ENCODE results near the gene RPL27A. TPM values are rescaled to one million over a fixed set of nuclear protein-coding genes. Genes with fewer than 3 reads are reported as not detected.

Gene RPL27A
- total RNA-seq, 2 experiments from 2014 or later: 1,027 to 1,094 TPM

- CTCF ChIA-PET: no interaction called here
- Mint-ChIP-seq H3K9me3 (no peaks in the 10 kb centered on the region), H3K36me3 (no peaks in the 10 kb centered on the region), H3K27ac (no peak overlapping the region), H3K4me1 (ENCODE audit: low read depth) (peaks cover 5% of the 10 kb centered on the region), H3K27me3 (no peaks in the 10 kb centered on the region), H3K4me3 (no peak overlapping the region)
- intact Hi-C loops (cut with micrococcal nuclease): no loop called here
- no peak for DNase-seq
- POLR2A ChIA-PET: no interaction called here
Observed at GRCh38 chr11:8719211-8719649, 36.6 kb downstream of the RPL27A start.

- ChIA-PET CTCF (no interaction called here), POLR2A (no interaction called here)
- Mint-ChIP-seq H3K4me3 (no peak overlapping the region), H3K27me3 (no peaks in the 10 kb centered on the region), H3K27ac (no peak overlapping the region), H3K36me3 (no peaks in the 10 kb centered on the region), H3K9me3 (no peaks in the 10 kb centered on the region), H3K4me1 (ENCODE audit: low read depth) (peaks cover 5% of the 10 kb centered on the region)
- intact Hi-C loops (cut with micrococcal nuclease): no loop called here
- no peak for DNase-seq
Observed at GRCh38 chr11:8719721-8720120, 37.1 kb downstream of the RPL27A start.

GRCh38 chr11:8720352-8720751 lies 37.8 kb downstream of the RPL27A start:
- peaks cover 5% of the 10 kb centered on the region for H3K4me1 Mint-ChIP-seq (ENCODE audit: low read depth)
- no peak overlapping the region for H3K27ac Mint-ChIP-seq
- H3K9me3 Mint-ChIP-seq: no peaks in the 10 kb centered on the region
- CTCF ChIA-PET: no interaction called here
- POLR2A ChIA-PET: no interaction called here
- H3K4me3 Mint-ChIP-seq: no peak overlapping the region
- no peaks in the 10 kb centered on the region for H3K27me3 Mint-ChIP-seq
- DNase-seq: no peak
- intact Hi-C loops (cut with micrococcal nuclease): no loop called here
- H3K36me3 Mint-ChIP-seq: no peaks in the 10 kb centered on the region

- Mint-ChIP-seq H3K9me3 (no peaks in the 10 kb centered on the region), H3K4me1 (ENCODE audit: low read depth) (peaks cover 5% of the 10 kb centered on the region), H3K27ac (no peak overlapping the region), H3K27me3 (no peaks in the 10 kb centered on the region), H3K36me3 (no peaks in the 10 kb centered on the region), H3K4me3 (no peak overlapping the region)
- no peak for DNase-seq
- ChIA-PET CTCF (no interaction called here), POLR2A (no interaction called here)
- intact Hi-C loops (cut with micrococcal nuclease): no loop called here
Observed at GRCh38 chr11:8720868-8721608, 38.4 kb downstream of the RPL27A start.

- H3K9me3 Mint-ChIP-seq: no peaks in the 10 kb centered on the region
- H3K27ac Mint-ChIP-seq: no peak overlapping the region
- DNase-seq: no peak
- H3K4me3 Mint-ChIP-seq: no peak overlapping the region
- no peaks in the 10 kb centered on the region for H3K27me3 Mint-ChIP-seq
- intact Hi-C loops (cut with micrococcal nuclease): no loop called here
- POLR2A ChIA-PET: no interaction called here
- no peaks in the 10 kb centered on the region for H3K36me3 Mint-ChIP-seq
- CTCF ChIA-PET: interaction anchor here (0.8 kb wide), 1 partner anchor 92 kb away, joined by 3 read pairs; no protein-coding TSS in a partner anchor
- peaks cover 5% of the 10 kb centered on the region for H3K4me1 Mint-ChIP-seq (ENCODE audit: low read depth)
Observed at GRCh38 chr11:8721609-8722500, 39.3 kb downstream of the RPL27A start.

- Mint-ChIP-seq H3K27ac (no peak overlapping the region), H3K36me3 (no peaks in the 10 kb centered on the region), H3K4me3 (no peak overlapping the region), H3K9me3 (no peaks in the 10 kb centered on the region), H3K27me3 (no peaks in the 10 kb centered on the region), H3K4me1 (ENCODE audit: low read depth) (no peaks in the 10 kb centered on the region)
- ChIA-PET POLR2A (no interaction called here), CTCF (no interaction called here)
- intact Hi-C loops (cut with micrococcal nuclease): no loop called here
- no peak for DNase-seq
Observed at GRCh38 chr11:8722809-8723208, 40.2 kb downstream of the RPL27A start.

- no peaks in the 10 kb centered on the region for H3K36me3 Mint-ChIP-seq
- ChIA-PET CTCF (no interaction called here), POLR2A (no interaction called here)
- intact Hi-C loops (cut with micrococcal nuclease): no loop called here
- H3K4me1 Mint-ChIP-seq (ENCODE audit: low read depth): no peaks in the 10 kb centered on the region
- H3K9me3 Mint-ChIP-seq: no peaks in the 10 kb centered on the region
- H3K27me3 Mint-ChIP-seq: no peaks in the 10 kb centered on the region
- H3K4me3 Mint-ChIP-seq: no peak overlapping the region
- no peak for DNase-seq
- no peak overlapping the region for H3K27ac Mint-ChIP-seq
Observed at GRCh38 chr11:8723711-8724110, 41.1 kb downstream of the RPL27A start.

- Mint-ChIP-seq H3K4me1 (ENCODE audit: low read depth) (no peaks in the 10 kb centered on the region), H3K27me3 (no peaks in the 10 kb centered on the region), H3K36me3 (no peaks in the 10 kb centered on the region), H3K9me3 (no peaks in the 10 kb centered on the region), H3K27ac (no peak overlapping the region), H3K4me3 (no peak overlapping the region)
- ChIA-PET POLR2A (no interaction called here), CTCF (no interaction called here)
- DNase-seq: no peak
- intact Hi-C loops (cut with micrococcal nuclease): no loop called here
Observed at GRCh38 chr11:8724682-8725081, 42.1 kb downstream of the RPL27A start.

- H3K4me3 Mint-ChIP-seq: no peak overlapping the region
- H3K36me3 Mint-ChIP-seq: no peaks in the 10 kb centered on the region
- intact Hi-C loops (cut with micrococcal nuclease): no loop called here
- no peaks in the 10 kb centered on the region for H3K9me3 Mint-ChIP-seq
- DNase-seq: no peak
- H3K27me3 Mint-ChIP-seq: no peaks in the 10 kb centered on the region
- H3K27ac Mint-ChIP-seq: no peak overlapping the region
- ChIA-PET POLR2A (interaction anchor here (0.5 kb wide), 1 partner anchor 464 kb away, joined by 4 read pairs; no protein-coding TSS in a partner anchor), CTCF (no interaction called here)
- H3K4me1 Mint-ChIP-seq (ENCODE audit: low read depth): no peaks in the 10 kb centered on the region
Observed at GRCh38 chr11:8726395-8726794, 43.8 kb downstream of the RPL27A start.

- Mint-ChIP-seq H3K27me3 (no peaks in the 10 kb centered on the region), H3K4me3 (no peak overlapping the region), H3K4me1 (ENCODE audit: low read depth) (no peaks in the 10 kb centered on the region), H3K9me3 (no peaks in the 10 kb centered on the region), H3K36me3 (no peaks in the 10 kb centered on the region), H3K27ac (no peak overlapping the region)
- ChIA-PET POLR2A (no interaction called here), CTCF (no interaction called here)
- DNase-seq: no peak
- intact Hi-C loops (cut with micrococcal nuclease): no loop called here
Observed at GRCh38 chr11:8728563-8728962, 46.0 kb downstream of the RPL27A start.

- H3K4me3 Mint-ChIP-seq: no peak overlapping the region
- H3K9me3 Mint-ChIP-seq: no peaks in the 10 kb centered on the region
- no peaks in the 10 kb centered on the region for H3K36me3 Mint-ChIP-seq
- no peak for DNase-seq
- H3K27me3 Mint-ChIP-seq: no peaks in the 10 kb centered on the region
- no peaks in the 10 kb centered on the region for H3K4me1 Mint-ChIP-seq (ENCODE audit: low read depth)
- CTCF ChIA-PET: no interaction called here
- no peak overlapping the region for H3K27ac Mint-ChIP-seq
- intact Hi-C loops (cut with micrococcal nuclease): no loop called here
- POLR2A ChIA-PET: no interaction called here
Observed at GRCh38 chr11:8729067-8729466, 46.5 kb downstream of the RPL27A start.

GRCh38 chr11:8729837-8730696 lies 47.5 kb downstream of the RPL27A start:
- Mint-ChIP-seq H3K9me3 (no peaks in the 10 kb centered on the region), H3K27ac (no peak overlapping the region), H3K4me1 (ENCODE audit: low read depth) (no peaks in the 10 kb centered on the region), H3K36me3 (no peaks in the 10 kb centered on the region), H3K4me3 (no peak overlapping the region), H3K27me3 (no peaks in the 10 kb centered on the region)
- ChIA-PET CTCF (interaction anchor here (0.6 kb wide), 1 partner anchor 94 kb away, joined by 3 read pairs; no protein-coding TSS in a partner anchor), POLR2A (no interaction called here)
- intact Hi-C loops (cut with micrococcal nuclease): no loop called here
- no peak for DNase-seq

Data from activated CD4-positive, alpha-beta memory T cell treated with anti-CD3 and anti-CD28 coated beads for 36 hours (primary cell).